D721Med (cell line): Measurements from ENCODE around the gene PIK3CA.

ENCODE experiments used
- DNase-seq: peaks from one replicate; pipeline ENCODE4 v3.0.0; 2011; ENCODE audit warnings: low spot score; ENCODE audit not compliant: insufficient read length
- FAIRE-seq: peaks from 2 replicates; lab custom pipeline; 2011; peaks lifted over from hg19 to GRCh38; lab: Jason Lieb, UNC
- TF ChIP-seq, protein P1 (sequence below): IDR thresholded peaks from 2 replicates; pipeline ENCODE4 v1.5.1; 2012; ENCODE audit warnings: mild to moderate bottlenecking, control low read depth; ENCODE audit not compliant: insufficient read depth; ENCODE audit errors: missing control alignments

Gene PIK3CA

GRCh38 chr3:179288845-179289244 lies 140.7 kb downstream of the PIK3CA start:
- TF ChIP-seq, protein P1, sequence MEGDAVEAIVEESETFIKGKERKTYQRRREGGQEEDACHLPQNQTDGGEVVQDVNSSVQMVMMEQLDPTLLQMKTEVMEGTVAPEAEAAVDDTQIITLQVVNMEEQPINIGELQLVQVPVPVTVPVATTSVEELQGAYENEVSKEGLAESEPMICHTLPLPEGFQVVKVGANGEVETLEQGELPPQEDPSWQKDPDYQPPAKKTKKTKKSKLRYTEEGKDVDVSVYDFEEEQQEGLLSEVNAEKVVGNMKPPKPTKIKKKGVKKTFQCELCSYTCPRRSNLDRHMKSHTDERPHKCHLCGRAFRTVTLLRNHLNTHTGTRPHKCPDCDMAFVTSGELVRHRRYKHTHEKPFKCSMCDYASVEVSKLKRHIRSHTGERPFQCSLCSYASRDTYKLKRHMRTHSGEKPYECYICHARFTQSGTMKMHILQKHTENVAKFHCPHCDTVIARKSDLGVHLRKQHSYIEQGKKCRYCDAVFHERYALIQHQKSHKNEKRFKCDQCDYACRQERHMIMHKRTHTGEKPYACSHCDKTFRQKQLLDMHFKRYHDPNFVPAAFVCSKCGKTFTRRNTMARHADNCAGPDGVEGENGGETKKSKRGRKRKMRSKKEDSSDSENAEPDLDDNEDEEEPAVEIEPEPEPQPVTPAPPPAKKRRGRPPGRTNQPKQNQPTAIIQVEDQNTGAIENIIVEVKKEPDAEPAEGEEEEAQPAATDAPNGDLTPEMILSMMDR: no peak
- DNase-seq (no peak), FAIRE-seq (peak; percentile 21)

DNA sequence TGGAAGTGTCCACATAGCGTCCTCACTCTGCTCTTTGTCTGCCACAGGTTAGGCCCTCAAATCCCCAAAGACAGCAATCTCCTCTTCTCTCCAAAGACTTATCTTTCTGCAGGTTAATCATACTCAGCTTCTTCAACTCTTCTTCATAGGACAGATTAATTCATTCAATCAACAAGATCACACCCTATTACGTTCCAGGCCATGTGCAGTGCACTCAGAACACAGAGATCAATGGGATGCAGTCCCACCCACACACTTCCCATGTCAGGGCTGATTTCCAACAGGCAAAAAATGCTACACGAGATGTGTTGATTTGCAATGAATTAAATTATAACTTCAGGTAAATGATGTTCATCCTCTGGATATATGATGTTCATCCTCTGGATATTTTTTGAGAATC lies 141.1 kb downstream of the PIK3CA start:
- FAIRE-seq: peak; percentile 21
- TF ChIP-seq, protein P1: no peak
- DNase-seq: no peak
